LNCAP (cell line): Measurements from ENCODE around the gene RAPGEF1.

ENCODE experiments used
- TF ChIP-seq, protein P1 (sequence below): fragments of 450-650 bp; IDR thresholded peaks from 2 replicates; pipeline ENCODE4 v1.5.1; 2017; ENCODE audit warnings: mild to moderate bottlenecking

The RAPGEF1 gene

DNA sequence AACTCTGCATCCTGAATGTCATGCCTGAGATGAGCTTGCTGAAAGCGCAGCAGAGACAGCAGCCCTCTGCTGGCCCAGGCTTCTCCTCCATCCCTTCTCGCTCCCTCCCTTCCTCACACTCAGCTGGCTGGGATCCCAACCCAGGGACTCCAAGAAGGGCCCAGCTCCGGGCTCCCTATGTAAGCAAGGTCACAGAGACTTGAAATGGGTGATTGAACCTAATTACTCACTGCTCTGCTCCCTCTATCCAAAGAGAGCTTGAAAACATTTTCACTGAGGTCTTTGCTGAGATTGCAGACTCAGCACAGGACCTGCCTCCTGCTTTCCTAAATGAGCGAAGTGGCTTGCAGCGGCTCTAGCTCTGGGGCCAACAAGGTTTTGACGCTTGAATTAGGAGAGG, 42.8 kb downstream of the RAPGEF1 start:
- TF ChIP-seq, protein P1, sequence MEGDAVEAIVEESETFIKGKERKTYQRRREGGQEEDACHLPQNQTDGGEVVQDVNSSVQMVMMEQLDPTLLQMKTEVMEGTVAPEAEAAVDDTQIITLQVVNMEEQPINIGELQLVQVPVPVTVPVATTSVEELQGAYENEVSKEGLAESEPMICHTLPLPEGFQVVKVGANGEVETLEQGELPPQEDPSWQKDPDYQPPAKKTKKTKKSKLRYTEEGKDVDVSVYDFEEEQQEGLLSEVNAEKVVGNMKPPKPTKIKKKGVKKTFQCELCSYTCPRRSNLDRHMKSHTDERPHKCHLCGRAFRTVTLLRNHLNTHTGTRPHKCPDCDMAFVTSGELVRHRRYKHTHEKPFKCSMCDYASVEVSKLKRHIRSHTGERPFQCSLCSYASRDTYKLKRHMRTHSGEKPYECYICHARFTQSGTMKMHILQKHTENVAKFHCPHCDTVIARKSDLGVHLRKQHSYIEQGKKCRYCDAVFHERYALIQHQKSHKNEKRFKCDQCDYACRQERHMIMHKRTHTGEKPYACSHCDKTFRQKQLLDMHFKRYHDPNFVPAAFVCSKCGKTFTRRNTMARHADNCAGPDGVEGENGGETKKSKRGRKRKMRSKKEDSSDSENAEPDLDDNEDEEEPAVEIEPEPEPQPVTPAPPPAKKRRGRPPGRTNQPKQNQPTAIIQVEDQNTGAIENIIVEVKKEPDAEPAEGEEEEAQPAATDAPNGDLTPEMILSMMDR, result no peak

DNA sequence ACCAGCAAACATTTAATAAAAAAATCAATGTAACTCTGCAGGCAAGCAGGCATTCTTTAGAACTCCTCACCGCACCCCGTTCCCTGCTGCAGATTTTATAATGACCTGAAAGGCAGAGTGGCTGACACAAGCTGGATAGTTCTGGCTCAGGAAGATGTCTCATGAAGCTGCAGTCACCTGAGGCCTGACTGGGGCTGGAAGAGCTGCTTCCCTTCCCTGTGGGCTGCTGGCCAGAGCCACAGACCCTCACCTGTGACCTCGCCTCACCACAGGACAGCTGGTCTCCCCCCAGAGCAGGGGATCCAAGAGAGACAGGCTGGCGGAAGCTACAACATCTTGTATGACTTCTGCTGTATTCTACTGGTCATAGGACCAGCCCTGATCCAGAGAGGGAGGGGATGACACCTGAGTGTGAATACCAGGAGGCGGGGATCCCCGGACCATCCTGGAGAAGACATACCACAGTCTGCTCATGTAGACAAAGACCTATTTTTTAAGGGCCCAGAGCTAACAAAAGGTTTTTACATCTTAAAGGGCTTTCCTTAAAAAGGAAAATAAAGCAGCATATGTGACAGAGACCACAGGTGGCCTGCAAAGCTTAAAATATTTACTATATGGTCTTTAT, 43.9 kb downstream of the RAPGEF1 start:
- TF ChIP-seq, protein P1, result no peak

DNA sequence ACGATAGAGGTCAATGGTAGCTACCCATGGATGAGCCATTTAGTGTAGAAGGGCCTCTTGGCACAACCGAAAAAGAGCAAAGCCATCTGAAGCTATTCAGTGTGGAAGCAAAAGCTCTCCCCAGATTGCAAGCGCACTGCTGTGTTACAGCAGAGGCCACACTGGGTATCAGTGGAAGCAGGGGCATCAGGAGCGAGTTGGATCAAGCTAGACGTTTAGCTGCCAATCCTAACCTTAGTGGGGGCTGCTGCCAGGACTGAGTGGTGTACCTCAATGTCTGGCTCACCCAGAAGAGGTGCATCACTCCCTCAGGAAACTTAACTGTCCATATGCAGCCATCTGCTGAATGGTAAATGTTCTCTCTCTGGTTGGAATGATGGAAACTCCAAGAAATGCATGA, 44.5 kb downstream of the RAPGEF1 start:
- TF ChIP-seq, protein P1, result no peak

DNA sequence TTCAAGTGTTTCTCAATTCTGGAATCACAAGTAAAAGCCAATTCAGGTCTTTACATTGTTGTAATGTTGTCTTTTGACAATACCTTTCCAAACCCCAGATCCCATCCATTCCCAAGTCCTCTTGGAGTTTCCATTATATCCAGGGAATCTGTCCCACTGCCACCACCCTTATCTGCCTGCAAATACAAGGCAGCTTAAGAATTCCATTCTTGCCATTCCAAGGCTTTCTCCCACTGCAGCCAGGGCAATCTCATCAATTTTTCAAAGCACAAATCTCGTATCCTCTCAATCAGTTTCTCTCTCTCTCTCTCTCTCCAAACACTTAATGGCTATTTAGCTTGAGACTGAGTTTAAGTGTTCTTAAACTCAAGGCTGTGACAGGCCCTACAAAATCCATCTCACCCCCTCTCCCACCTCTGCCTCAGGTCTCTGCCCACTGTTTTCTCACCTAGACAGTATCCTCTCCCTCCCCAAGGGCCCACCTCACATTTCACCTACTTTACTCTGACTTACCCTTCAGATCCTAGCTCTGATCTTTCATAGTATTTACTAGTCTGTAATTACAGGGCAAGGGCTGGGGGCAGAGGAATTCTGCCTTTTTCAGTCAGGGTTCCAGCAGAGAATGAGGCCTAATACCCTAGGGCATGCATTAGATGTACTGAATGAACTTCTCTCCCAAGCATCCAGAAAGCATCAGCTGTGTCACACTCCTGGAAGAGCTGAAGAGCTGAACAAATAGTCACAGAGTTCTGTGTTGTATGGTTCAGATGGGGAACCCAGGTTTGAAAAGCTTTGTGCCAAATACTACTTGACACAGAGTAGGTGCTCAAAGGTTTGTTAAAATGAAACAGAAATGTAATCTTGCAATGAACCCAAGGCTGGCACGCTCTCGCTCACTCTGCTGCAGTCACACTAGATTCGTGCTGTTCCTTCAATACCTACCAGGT, 46.0 kb downstream of the RAPGEF1 start:
- TF ChIP-seq, protein P1, result no peak

DNA sequence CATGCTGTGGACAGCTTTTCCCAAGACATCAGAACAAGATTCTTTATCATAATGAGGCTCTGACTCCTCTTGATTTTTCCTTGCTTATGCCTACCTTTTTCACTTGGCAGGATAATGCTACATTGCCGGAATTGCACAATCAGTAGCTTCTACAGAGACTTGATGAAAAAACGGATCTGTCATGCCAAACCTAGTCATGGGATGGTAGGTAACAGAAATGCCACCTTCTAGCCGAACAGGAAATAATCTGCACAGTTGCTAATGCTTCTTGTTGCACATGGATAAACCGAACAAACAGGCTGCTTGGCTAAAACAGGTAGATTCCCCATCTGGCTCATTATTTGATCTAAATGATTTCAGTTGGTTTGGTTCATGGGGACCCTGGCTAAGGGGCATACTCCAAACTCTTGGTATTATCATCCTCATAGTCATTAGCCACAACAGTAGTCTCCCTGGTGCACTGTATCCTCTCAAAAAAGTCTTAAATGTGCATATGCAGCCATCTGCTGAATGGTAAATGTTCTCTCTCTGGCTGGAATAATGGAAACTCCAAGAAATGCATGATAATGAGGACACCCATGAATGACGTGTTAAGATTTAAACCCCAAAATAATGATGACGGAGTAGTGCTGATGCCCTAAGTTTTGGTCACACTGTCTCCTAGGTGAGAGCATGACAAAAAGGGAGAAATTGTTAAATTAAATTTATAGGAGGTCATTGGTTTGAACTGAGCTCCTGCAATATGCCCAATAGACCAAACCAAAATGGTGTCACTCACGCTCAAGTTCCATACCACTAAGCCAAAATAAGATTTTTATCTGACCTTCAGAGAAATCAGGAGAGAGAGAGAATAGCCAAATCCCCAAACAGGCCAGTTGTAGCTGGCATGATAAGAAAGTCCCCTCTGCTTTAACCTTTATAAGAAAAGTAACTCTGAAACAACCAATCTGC, 47.0 kb downstream of the RAPGEF1 start:
- TF ChIP-seq, protein P1, result no peak

DNA sequence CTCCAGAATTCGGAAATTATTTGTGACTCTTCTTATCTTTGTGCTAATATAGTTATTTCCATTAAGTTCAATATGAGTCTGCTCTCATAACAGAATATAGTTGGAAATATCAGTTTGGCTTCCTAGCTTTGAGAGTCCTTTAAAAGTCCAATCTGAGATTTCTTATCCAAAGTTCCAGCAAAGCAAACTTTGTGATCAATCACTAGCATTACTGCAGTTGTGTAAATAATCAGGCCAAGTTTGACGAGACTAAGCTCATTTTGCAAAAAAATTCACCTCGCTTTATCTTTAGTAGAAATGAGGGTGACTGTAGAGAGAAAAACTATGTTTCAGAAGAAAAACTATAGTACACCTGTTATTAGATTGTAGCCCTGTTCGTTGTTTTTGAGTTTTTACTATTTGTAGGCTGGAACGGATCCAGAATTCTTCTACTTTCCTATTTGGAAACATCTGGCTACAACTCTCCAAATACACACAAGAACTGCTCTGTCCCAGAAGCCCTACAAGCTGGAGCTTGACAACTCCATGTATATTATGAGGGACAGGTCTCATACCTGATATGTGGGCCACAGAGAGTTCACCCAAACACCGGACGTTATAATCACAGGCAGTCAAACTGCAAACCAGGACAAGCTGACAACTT, 47.8 kb downstream of the RAPGEF1 start:
- TF ChIP-seq, protein P1, result no peak
